HG03378 (cell line): ENCODE results near the gene ZNF3.

Source experiments
- ATAC-seq: cut with Tn5 transposase; IDR thresholded peaks from one replicate; pipeline ENCODE4 v1.9.1; 2021; ENCODE audit warnings: mild to moderate bottlenecking, moderate library complexity; ENCODE audit not compliant: unreplicated experiment

The ZNF3 gene

GRCh38 chr7:100057006-100057405, 24.5 kb downstream of the ZNF3 start:
- no peak for ATAC-seq

- ATAC-seq, result no peak
Observed at GRCh38 chr7:100053215-100053614, 28.3 kb downstream of the ZNF3 start.

- no peak for ATAC-seq
Observed at GRCh38 chr7:100051611-100052010, 29.9 kb downstream of the ZNF3 start.

- ATAC-seq, result peak; percentile 79
Observed at GRCh38 chr7:100049441-100050291, 31.9 kb downstream of the ZNF3 start, which contains the start of gene ZSCAN21. ZSCAN21 (plus strand) TSS chr7:100049774; CDS start chr7:100057007, 7,233 bp downstream.

GRCh38 chr7:100048680-100049079, 32.8 kb downstream of the ZNF3 start:
- ATAC-seq, result no peak

- no peak for ATAC-seq
Observed at GRCh38 chr7:100044718-100045117, 36.8 kb downstream of the ZNF3 start.

- no peak for ATAC-seq
Observed at GRCh38 chr7:100040575-100040974, 40.9 kb downstream of the ZNF3 start.

- ATAC-seq, result no peak
Observed at GRCh38 chr7:100038326-100038725, 43.2 kb downstream of the ZNF3 start.

- ATAC-seq, result no peak
Observed at GRCh38 chr7:100035876-100036275, 45.6 kb downstream of the ZNF3 start.

GRCh38 chr7:100034871-100035510, 46.5 kb downstream of the ZNF3 start:
- no peak for ATAC-seq

- no peak for ATAC-seq
Observed at GRCh38 chr7:100033526-100033925, 48.0 kb downstream of the ZNF3 start.

- no peak for ATAC-seq
Observed at GRCh38 chr7:100029596-100029995, 51.9 kb downstream of the ZNF3 start.

GRCh38 chr7:100027197-100027596, 54.3 kb downstream of the ZNF3 start:
- ATAC-seq, result no peak

GRCh38 chr7:100024020-100024619, 57.4 kb downstream of the ZNF3 start:
- ATAC-seq, result no peak

- no peak for ATAC-seq
Observed at GRCh38 chr7:100023526-100023925, 58.0 kb downstream of the ZNF3 start.

- ATAC-seq, result no peak
Observed at GRCh38 chr7:100022621-100023020, 58.9 kb downstream of the ZNF3 start.

GRCh38 chr7:100021297-100021696, 60.2 kb downstream of the ZNF3 start:
- ATAC-seq, result no peak
